ENCODE results near the gene PIK3R5.

DNA sequence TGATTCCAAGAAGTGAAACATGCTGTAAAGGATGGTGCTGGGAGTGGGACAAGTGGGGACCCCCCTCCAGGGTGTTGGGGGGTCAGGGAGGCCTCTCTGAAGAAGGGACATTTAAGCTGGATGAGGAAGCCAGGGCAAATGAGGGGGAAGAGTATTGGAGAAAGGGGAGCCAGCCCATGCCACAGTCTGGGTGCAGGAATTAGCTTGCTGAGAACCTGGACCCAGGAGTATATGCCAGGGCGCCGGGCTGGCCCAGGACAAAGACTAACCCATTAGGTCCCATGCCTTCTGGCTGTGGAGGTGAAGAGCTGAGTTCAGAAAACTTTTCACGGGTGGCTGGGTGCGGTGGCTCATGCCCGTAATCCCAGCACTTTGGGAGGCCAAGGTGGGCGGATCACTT lies 52.4 kb downstream of the PIK3R5 start:
- TF ChIP-seq, protein P1, sequence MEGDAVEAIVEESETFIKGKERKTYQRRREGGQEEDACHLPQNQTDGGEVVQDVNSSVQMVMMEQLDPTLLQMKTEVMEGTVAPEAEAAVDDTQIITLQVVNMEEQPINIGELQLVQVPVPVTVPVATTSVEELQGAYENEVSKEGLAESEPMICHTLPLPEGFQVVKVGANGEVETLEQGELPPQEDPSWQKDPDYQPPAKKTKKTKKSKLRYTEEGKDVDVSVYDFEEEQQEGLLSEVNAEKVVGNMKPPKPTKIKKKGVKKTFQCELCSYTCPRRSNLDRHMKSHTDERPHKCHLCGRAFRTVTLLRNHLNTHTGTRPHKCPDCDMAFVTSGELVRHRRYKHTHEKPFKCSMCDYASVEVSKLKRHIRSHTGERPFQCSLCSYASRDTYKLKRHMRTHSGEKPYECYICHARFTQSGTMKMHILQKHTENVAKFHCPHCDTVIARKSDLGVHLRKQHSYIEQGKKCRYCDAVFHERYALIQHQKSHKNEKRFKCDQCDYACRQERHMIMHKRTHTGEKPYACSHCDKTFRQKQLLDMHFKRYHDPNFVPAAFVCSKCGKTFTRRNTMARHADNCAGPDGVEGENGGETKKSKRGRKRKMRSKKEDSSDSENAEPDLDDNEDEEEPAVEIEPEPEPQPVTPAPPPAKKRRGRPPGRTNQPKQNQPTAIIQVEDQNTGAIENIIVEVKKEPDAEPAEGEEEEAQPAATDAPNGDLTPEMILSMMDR (conservative IDR thresholded peaks at IDR 0.05; ENCODE audit: low read length) = no peak
- no peak for TF ChIP-seq EZH2phosphoT487 (IDR thresholded peaks at IDR 0.05; ENCODE audit: borderline replicate concordance, low read depth, low read length)

All from OCI-LY7 (cell line).